OCI-LY1 (cell line): ENCODE data around the gene IVD.

Experiments
- EZH2 ChIP-seq: fragments of 200-600 bp; sonication (generic), shearing (Covaris generic); IDR thresholded peaks from 2 replicates; pipeline ENCODE4 v1.8.0; 2017; ENCODE audit warnings: borderline replicate concordance, mixed run types, mild to moderate bottlenecking, antibody characterized with exemption, low read length, moderate library complexity, mixed read lengths
- TF ChIP-seq, protein P1 (sequence below): fragments of 200-600 bp; sonication (generic), shearing (Covaris generic); IDR thresholded peaks from 2 replicates; pipeline ENCODE4 v1.5.1; 2017; ENCODE audit warnings: mild to moderate bottlenecking, antibody characterized with exemption, low read length, moderate library complexity, mixed read lengths

DNA sequence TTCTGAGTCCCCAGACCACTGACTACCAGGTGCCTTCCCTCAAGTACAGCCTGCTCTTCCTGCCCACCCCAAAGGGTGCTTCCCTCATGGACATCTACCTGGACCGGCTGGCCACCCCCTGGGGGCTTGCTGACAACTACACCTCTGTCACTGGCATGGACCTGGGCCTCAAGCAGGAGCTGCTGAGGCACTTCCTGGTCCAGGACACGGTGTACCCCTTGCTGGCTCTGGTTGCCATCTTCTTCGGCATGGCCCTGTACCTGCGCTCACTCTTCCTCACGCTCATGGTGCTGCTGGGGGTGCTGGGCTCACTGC is 38.3 kb upstream of the IVD start:
- TF ChIP-seq, protein P1, sequence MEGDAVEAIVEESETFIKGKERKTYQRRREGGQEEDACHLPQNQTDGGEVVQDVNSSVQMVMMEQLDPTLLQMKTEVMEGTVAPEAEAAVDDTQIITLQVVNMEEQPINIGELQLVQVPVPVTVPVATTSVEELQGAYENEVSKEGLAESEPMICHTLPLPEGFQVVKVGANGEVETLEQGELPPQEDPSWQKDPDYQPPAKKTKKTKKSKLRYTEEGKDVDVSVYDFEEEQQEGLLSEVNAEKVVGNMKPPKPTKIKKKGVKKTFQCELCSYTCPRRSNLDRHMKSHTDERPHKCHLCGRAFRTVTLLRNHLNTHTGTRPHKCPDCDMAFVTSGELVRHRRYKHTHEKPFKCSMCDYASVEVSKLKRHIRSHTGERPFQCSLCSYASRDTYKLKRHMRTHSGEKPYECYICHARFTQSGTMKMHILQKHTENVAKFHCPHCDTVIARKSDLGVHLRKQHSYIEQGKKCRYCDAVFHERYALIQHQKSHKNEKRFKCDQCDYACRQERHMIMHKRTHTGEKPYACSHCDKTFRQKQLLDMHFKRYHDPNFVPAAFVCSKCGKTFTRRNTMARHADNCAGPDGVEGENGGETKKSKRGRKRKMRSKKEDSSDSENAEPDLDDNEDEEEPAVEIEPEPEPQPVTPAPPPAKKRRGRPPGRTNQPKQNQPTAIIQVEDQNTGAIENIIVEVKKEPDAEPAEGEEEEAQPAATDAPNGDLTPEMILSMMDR: no peak
- TF ChIP-seq EZH2: no peak
